Measurements from ENCODE around the gene RAPSN.

The RAPSN gene

GRCh38 chr11:47448566-47449427 is at the start of gene RAPSN:
Gene RAPSN, minus strand, starts transcription at chr11:47449136. Its CDS starts 172 bp downstream, at chr11:47448964.
- peak in 2 of 51 donors; percentile 2 to 5 for DNase-seq

GRCh38 chr11:47498149-47498548 is 49.2 kb upstream of the RAPSN start:
- DNase-seq: no peak

GRCh38 chr11:47496808-47497207 is 47.9 kb upstream of the RAPSN start:
- DNase-seq: no peak

- DNase-seq: no peak
Measured at GRCh38 chr11:47495856-47496217, 46.9 kb upstream of the RAPSN start.

- DNase-seq: no peak
Measured at GRCh38 chr11:47495011-47495855, 46.3 kb upstream of the RAPSN start.

GRCh38 chr11:47489395-47489755 is 40.4 kb upstream of the RAPSN start:
- DNase-seq: no peak

- DNase-seq: no peak
Measured at GRCh38 chr11:47488674-47489394, 39.9 kb upstream of the RAPSN start.

- no peak for DNase-seq
Measured at GRCh38 chr11:47488111-47488510, 39.2 kb upstream of the RAPSN start.

- no peak for DNase-seq
Measured at GRCh38 chr11:47487421-47487820, 38.5 kb upstream of the RAPSN start.

GRCh38 chr11:47485107-47485506 is 36.2 kb upstream of the RAPSN start:
- no peak for DNase-seq

GRCh38 chr11:47483457-47483856 is 34.5 kb upstream of the RAPSN start:
- no peak for DNase-seq

GRCh38 chr11:47480762-47481161 is 31.8 kb upstream of the RAPSN start:
- DNase-seq: no peak

GRCh38 chr11:47478651-47479329 is 29.9 kb upstream of the RAPSN start:
- no peak for DNase-seq

- DNase-seq: no peak
Measured at GRCh38 chr11:47477753-47478152, 28.8 kb upstream of the RAPSN start.

- no peak for DNase-seq
Measured at GRCh38 chr11:47477323-47477722, 28.4 kb upstream of the RAPSN start.

GRCh38 chr11:47470671-47471070 is 21.7 kb upstream of the RAPSN start:
- DNase-seq: no peak

GRCh38 chr11:47469361-47470179 is 20.6 kb upstream of the RAPSN start:
- DNase-seq: peak in 1 of 51 donors; percentile 31

- DNase-seq: peak in 1 of 51 donors; percentile 7
Measured at GRCh38 chr11:47468598-47469214, 19.8 kb upstream of the RAPSN start.

GRCh38 chr11:47467357-47467756 is 18.4 kb upstream of the RAPSN start:
- DNase-seq: peak in 11 of 51 donors; percentile 10 to 58 (median 23)

- DNase-seq: peak in 48 of 51 donors; percentile 9 to 90 (median 58)
Measured at GRCh38 chr11:47466701-47467250, 17.8 kb upstream of the RAPSN start.

Data from hypothalamus (tissue), 51 donors.